Measurements from ENCODE around the gene EGLN1.
"Not testable (repeated sequence)": the region's sequence is repeated elsewhere in the genome, so short reads cannot be mapped to it uniquely, and the experiment has no call there.

Gene EGLN1

DNA sequence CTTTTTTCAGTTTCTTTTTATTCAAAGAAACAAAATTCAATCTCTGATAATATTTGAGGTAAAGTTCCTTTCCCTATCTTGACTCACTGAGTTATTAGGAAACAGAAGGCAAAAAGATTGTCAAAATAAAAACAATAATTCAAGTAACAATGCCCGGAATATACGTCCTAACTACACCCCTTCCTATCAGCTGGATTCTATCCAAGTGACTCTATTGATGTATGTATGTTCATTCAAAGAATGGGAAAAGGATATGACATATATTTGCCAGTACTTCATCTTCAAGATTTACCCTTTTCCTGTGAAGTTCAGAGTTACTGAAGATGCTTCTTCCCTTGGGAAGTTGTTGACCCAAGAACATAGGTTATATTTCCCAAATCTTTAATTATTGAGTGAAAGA lies 70.3 kb downstream of the EGLN1 start:
- no peak overlapping the region for H3K4me3 ChIP-seq (ENCODE audit: low read depth, low read length)
- no peak for TF ChIP-seq POLR2A (IDR thresholded peaks at IDR 0.05; ENCODE audit: extremely low read depth, insufficient read length)
- no peak for TF ChIP-seq MYC (IDR thresholded peaks at IDR 0.05; ENCODE audit: low read depth, low read length)
- no peak for TF ChIP-seq MAX (IDR thresholded peaks at IDR 0.05; ENCODE audit: low read depth, low read length)
- TF ChIP-seq CTCF (IDR thresholded peaks at IDR 0.05; ENCODE audit: low read depth, low read length): no peak
- DNase-seq (ENCODE audit: low read depth): no peak

GRCh38 chr1:231348856-231349255 lies 73.2 kb downstream of the EGLN1 start:
- not testable (repeated sequence) for H3K4me3 ChIP-seq (ENCODE audit: low read depth, low read length); DNase-seq (ENCODE audit: low read depth)

DNA sequence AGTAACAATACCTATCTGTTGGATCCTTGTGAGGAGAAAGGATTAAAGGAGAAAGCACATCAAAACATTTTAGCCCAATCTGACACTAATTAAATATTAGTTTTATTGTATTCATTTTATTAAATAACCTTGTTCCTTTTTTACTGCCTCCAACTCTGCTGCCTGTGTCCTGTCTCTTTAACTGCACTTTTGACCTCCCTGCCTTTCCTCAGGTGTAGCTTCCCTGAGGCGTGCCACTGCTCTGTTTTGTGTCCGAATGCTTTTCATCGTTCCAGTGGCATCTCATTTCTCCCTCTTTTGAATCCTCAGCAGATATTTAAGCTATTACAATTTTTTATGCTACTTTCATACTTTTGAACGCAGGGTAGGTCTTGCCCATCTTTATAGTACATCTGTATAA lies 73.6 kb downstream of the EGLN1 start:
- TF ChIP-seq MAX (IDR thresholded peaks at IDR 0.05; ENCODE audit: low read depth, low read length) (no peak), POLR2A (IDR thresholded peaks at IDR 0.05; ENCODE audit: extremely low read depth, insufficient read length) (no peak), CTCF (IDR thresholded peaks at IDR 0.05; ENCODE audit: low read depth, low read length) (no peak), MYC (IDR thresholded peaks at IDR 0.05; ENCODE audit: low read depth, low read length) (no peak)
- H3K4me3 ChIP-seq (ENCODE audit: low read depth, low read length): no peak overlapping the region
- no peak for DNase-seq (ENCODE audit: low read depth)

DNA sequence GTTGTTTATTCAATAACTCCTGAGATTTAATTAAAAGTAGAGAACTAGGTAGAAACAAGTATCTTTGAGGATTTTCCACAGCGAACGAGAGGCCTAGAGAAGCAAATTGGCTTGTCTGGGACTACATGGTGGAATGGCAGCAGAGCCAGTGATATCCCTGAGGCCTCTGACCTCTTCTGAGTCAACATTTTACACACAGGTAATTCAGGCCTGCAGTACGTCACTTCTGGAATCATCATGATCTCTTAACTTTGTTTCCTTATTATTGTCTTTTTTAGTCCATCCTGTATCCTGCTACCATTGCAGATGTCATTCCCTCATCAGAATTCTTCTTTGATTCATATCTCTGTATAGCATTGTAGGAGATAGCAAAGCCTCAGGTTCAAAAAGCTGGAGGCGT lies 74.1 kb downstream of the EGLN1 start:
- no peak overlapping the region for H3K4me3 ChIP-seq (ENCODE audit: low read depth, low read length)
- DNase-seq (ENCODE audit: low read depth): no peak
- TF ChIP-seq MYC (IDR thresholded peaks at IDR 0.05; ENCODE audit: low read depth, low read length) (no peak), CTCF (IDR thresholded peaks at IDR 0.05; ENCODE audit: low read depth, low read length) (no peak), POLR2A (IDR thresholded peaks at IDR 0.05; ENCODE audit: extremely low read depth, insufficient read length) (no peak), MAX (IDR thresholded peaks at IDR 0.05; ENCODE audit: low read depth, low read length) (no peak)

GRCh38 chr1:231340328-231341013 lies 81.6 kb downstream of the EGLN1 start:
- no peak for TF ChIP-seq MAX (IDR thresholded peaks at IDR 0.05; ENCODE audit: low read depth, low read length)
- TF ChIP-seq MYC (IDR thresholded peaks at IDR 0.05; ENCODE audit: low read depth, low read length): no peak
- TF ChIP-seq CTCF (IDR thresholded peaks at IDR 0.05; ENCODE audit: low read depth, low read length): no peak
- no peak for TF ChIP-seq POLR2A (IDR thresholded peaks at IDR 0.05; ENCODE audit: extremely low read depth, insufficient read length)
- no peak overlapping the region for H3K4me3 ChIP-seq (ENCODE audit: low read depth, low read length)

GRCh38 chr1:231338270-231339128 lies 83.6 kb downstream of the EGLN1 start, which contains the start of gene SPRTN:
SPRTN (plus strand) TSS chr1:231338293; CDS start chr1:231338384, 91 bp downstream.
- TF ChIP-seq MAX (IDR thresholded peaks at IDR 0.05; ENCODE audit: low read depth, low read length): no peak
- peak; percentile 6 for TF ChIP-seq POLR2A (IDR thresholded peaks at IDR 0.05; ENCODE audit: extremely low read depth, insufficient read length)
- TF ChIP-seq MYC (IDR thresholded peaks at IDR 0.05; ENCODE audit: low read depth, low read length): no peak
- DNase-seq (ENCODE audit: low read depth): peak; percentile 49
- H3K4me3 ChIP-seq (ENCODE audit: low read depth, low read length): peak within 1 kb of the TSS; percentile 97

More at GRCh38 chr1:231340328-231341013, 81.6 kb downstream of the EGLN1 start:
- no peak for DNase-seq (ENCODE audit: low read depth)
